Endothelial cell of umbilical vein (primary cell): Measurements from ENCODE around the gene ZC3H18. TPM values are rescaled to one million over a fixed set of nuclear protein-coding genes. Genes with fewer than 3 reads are reported as not detected.

ENCODE experiments used
- BruUV-seq: library from RNA; stranded (reverse); fragments of 400-500 nt; replicated peaks from 2 replicates; lab custom pipeline; 2021; lab: Mats Ljungman, UMichigan
- CTCF ChIA-PET: fragments of 300-600, 350-600 bp; sonication (Branson Sonifier 250); formaldehyde crosslinking; loops from one replicate; lab custom pipeline; 2021; ENCODE audit warnings: antibody characterized with exemption, inconsistent platforms; lab: Charles Lee
- POLR2A ChIA-PET: fragments of 300-600, 350-600 bp; sonication (Branson Sonifier 250); formaldehyde crosslinking; loops from one replicate; lab custom pipeline; 2021; ENCODE audit warnings: antibody characterized with exemption, inconsistent platforms; lab: Charles Lee
- DNase-seq: peaks from one replicate; pipeline ENCODE4 v3.0.0-alpha.2; 2011; ENCODE audit warnings: low read depth, low spot score
- FAIRE-seq: peaks from 2 replicates; lab custom pipeline; 2011; peaks lifted over from hg19 to GRCh38; lab: Jason Lieb, UNC
- H2AFZ ChIP-seq: 2 replicates; pipeline ENCODE4 v1.6.0; 2012; ENCODE audit warnings: low read depth, low read length, control low read depth, inconsistent platforms
- H3K27ac ChIP-seq: 2 replicates; pipeline ENCODE4 v1.5.1; 2011; ENCODE audit warnings: low read depth, mild to moderate bottlenecking, control low read depth, low read length, moderate library complexity; ENCODE audit not compliant: insufficient read depth
- H3K27me3 ChIP-seq, 2 experiments: 2 replicates each; pipeline versions ENCODE4 v1.6.0 to v1.6.1; 2011; ENCODE audit warnings: low read length in 2 of 2, mixed read lengths in 1 of 2; ENCODE audit not compliant: control insufficient read depth in 2 of 2, insufficient read depth in 2 of 2
- H3K36me3 ChIP-seq, 2 experiments: 2 replicates in 1 of 2; 3 replicates in 1 of 2; pipeline ENCODE4 v1.5.1; 2011; ENCODE audit warnings: low read length in 2 of 2, mild to moderate bottlenecking in 1 of 2, moderate library complexity in 1 of 2; ENCODE audit not compliant: control insufficient read depth in 2 of 2, insufficient read depth in 2 of 2; ENCODE audit errors: extremely low read depth in 1 of 2
- H3K4me1 ChIP-seq: 3 replicates; pipeline ENCODE4 v1.5.1; 2011; ENCODE audit warnings: mild to moderate bottlenecking, low read length; ENCODE audit not compliant: control insufficient read depth, insufficient read depth; ENCODE audit errors: extremely low read depth
- H3K4me2 ChIP-seq: 2 replicates; pipeline ENCODE4 v1.6.1; 2011; ENCODE audit warnings: low read length, control low read depth, mixed read lengths; ENCODE audit not compliant: insufficient read depth
- H3K4me3 ChIP-seq, 3 experiments: fragments of 200-600 bp in 1 of 3; sonication (generic), shearing (Covaris generic) in 1 of 3; replicated peaks in 1 of 3; 2 replicates each; pipeline ENCODE4 v1.5.1; 2011 to 2016; ENCODE audit warnings: control low read depth in 3 of 3, low read length in 3 of 3, mild to moderate bottlenecking in 2 of 3, inconsistent platforms in 1 of 3, low read depth in 1 of 3, moderate library complexity in 1 of 3; ENCODE audit not compliant: insufficient read depth in 1 of 3
- H3K79me2 ChIP-seq: 2 replicates; pipeline ENCODE4 v1.6.0; 2012; ENCODE audit warnings: low read length, inconsistent platforms; ENCODE audit not compliant: control insufficient read depth, insufficient read depth
- H3K9ac ChIP-seq: replicated peaks from 2 replicates; pipeline ENCODE3; 2011; ENCODE audit warnings: low read length, control low read depth; ENCODE audit not compliant: insufficient read depth; ENCODE audit errors: extremely low read depth
- H3K9me1 ChIP-seq: replicated peaks from 3 replicates; pipeline ENCODE4 v1.6.0; 2011; ENCODE audit warnings: mild to moderate bottlenecking, low read length; ENCODE audit not compliant: control insufficient read depth, insufficient read depth; ENCODE audit errors: extremely low read depth
- H3K9me3 ChIP-seq: replicated peaks from 2 replicates; pipeline ENCODE4 v1.5.1; 2012; ENCODE audit warnings: low read length, inconsistent platforms; ENCODE audit not compliant: control insufficient read depth, insufficient read depth
- H4K20me1 ChIP-seq: replicated peaks from 2 replicates; pipeline ENCODE3; 2011; ENCODE audit warnings: mild to moderate bottlenecking, low read length; ENCODE audit not compliant: control insufficient read depth, insufficient read depth; ENCODE audit errors: extremely low read depth
- CTCF ChIP-seq, 2 donors: IDR thresholded peaks; 1 replicate in 1 of 2; 2 replicates in 1 of 2; pipeline ENCODE4 v1.5.1; 2011; ENCODE audit warnings: low read length in 2 of 2, mild to moderate bottlenecking in 2 of 2, moderate library complexity in 2 of 2, control low read depth in 1 of 2, inconsistent platforms in 1 of 2, low read depth in 1 of 2; ENCODE audit not compliant: insufficient read depth in 1 of 2; ENCODE audit errors: extremely low read depth in 1 of 2
- EZH2 ChIP-seq: IDR thresholded peaks from 2 replicates; pipeline ENCODE4 v1.6.1; 2012; ENCODE audit warnings: borderline replicate concordance, low read depth, mild to moderate bottlenecking, moderate library complexity, low read length, inconsistent platforms; ENCODE audit not compliant: severe bottlenecking
- GATA2 ChIP-seq: IDR thresholded peaks from 2 replicates; pipeline ENCODE4 v1.7.0; 2011; ENCODE audit warnings: low read depth, mild to moderate bottlenecking, moderate library complexity, mixed read lengths, low read length; ENCODE audit not compliant: insufficient read length, insufficient read depth
- JUN ChIP-seq: IDR thresholded peaks from 2 replicates; pipeline ENCODE4 v1.6.1; 2011; ENCODE audit warnings: borderline replicate concordance, low read depth; ENCODE audit not compliant: insufficient read length, insufficient read depth
- MAX ChIP-seq: IDR thresholded peaks from 2 replicates; pipeline ENCODE4 v1.6.1; 2011; ENCODE audit not compliant: insufficient read depth, insufficient read length
- POLR2AphosphoS5 ChIP-seq: IDR thresholded peaks from 2 replicates; pipeline ENCODE4 v1.6.1; 2012; ENCODE audit warnings: low read depth, mild to moderate bottlenecking, control low read depth, low read length, moderate library complexity; ENCODE audit not compliant: insufficient read depth
- dilution Hi-C: fragments of 300-500 bp; cut with MboI; formaldehyde crosslinking; loops from one replicate; pipeline ENCODE4 v1.15.0; 2019; ENCODE audit warnings: low sequenced_read_pairs; ENCODE audit not compliant: extremely low pct_ligation_motif_present
- intact Hi-C: fragments of 100-400 bp; cut with micrococcal nuclease; formaldehyde crosslinking; loops from one replicate; pipeline ENCODE4 v1.10.0; 2022
- polyA plus RNA-seq, 4 experiments: library from polyadenylated mRNA; depleted of rRNA in 3 of 4; stranded (reverse) in 3 of 4; unstranded in 1 of 4; fragments of >200 nt; gene quantifications; 2 replicates each; pipeline versions ENCODE4 v1.2.1 to v1.2.3, GENCODE V29; 2011 to 2012; ENCODE audit warnings: missing spikeins in 1 of 4
- total RNA-seq: library from RNA; stranded (reverse); gene quantifications from 2 replicates; pipeline ENCODE4 v1.2.3, GENCODE V29; 2021

The ZC3H18 gene
- total and polyA plus RNA-seq, 2 donors (not counting 3 experiments of a cell fraction or from before 2014, with no cell fraction given): 12.1 to 52.8 TPM

- Histone ChIP-seq H3K27ac (no peak overlapping the region), H3K4me3 (no peak overlapping the region), H3K9ac (no peak overlapping the region), H4K20me1 (no peaks in the 10 kb centered on the region), H3K79me2 (no peaks in the 10 kb centered on the region), H3K36me3 (peaks cover 4 to 38% of the 10 kb centered on the region in 2 experiments), H2AFZ (no peak overlapping the region), H3K9me3 (no peaks in the 10 kb centered on the region), H3K4me1 (peaks cover 3% of the 10 kb centered on the region), H3K27me3 (no peaks in the 10 kb centered on the region), H3K4me2 (no peak overlapping the region), H3K9me1 (no peaks in the 10 kb centered on the region)
- no peak for FAIRE-seq
- TF ChIP-seq MAX: no peak
- ChIA-PET CTCF (interaction anchor here (0.7 kb wide), 1 partner anchor 11 kb away, joined by 4 read pairs; no protein-coding TSS in a partner anchor), POLR2A (no interaction called here)
- intact Hi-C loops: no loop called here
- no peak for DNase-seq
- BruUV-seq: no TSS peak
- dilution Hi-C loops: no loop called here
Observed at GRCh38 chr16:88599092-88599733, 29.0 kb downstream of the ZC3H18 start.

- TF ChIP-seq POLR2AphosphoS5: no peak
- TF ChIP-seq CTCF (IDR thresholded peaks at IDR 0.05; ENCODE audit: extremely low read depth in 1 of 2, insufficient read depth in 1 of 2, low read depth in 1 of 2, low read length in 2 of 2): no peak
- no peak for TF ChIP-seq GATA2
- no peak for TF ChIP-seq JUN
- no peak for TF ChIP-seq EZH2
- dilution Hi-C loops (no loop called here), intact Hi-C loops (no loop called here)
- Histone ChIP-seq H3K9ac (no peak overlapping the region), H2AFZ (no peak overlapping the region), H3K27ac (no peak overlapping the region), H3K79me2 (no peaks in the 10 kb centered on the region), H3K36me3 (peaks cover 4 to 40% of the 10 kb centered on the region in 2 experiments), H3K4me1 (no peaks in the 10 kb centered on the region), H4K20me1 (no peaks in the 10 kb centered on the region), H3K27me3 (no peaks in the 10 kb centered on the region), H3K9me3 (no peaks in the 10 kb centered on the region), H3K4me3 (no peak overlapping the region), H3K4me2 (no peak overlapping the region), H3K9me1 (no peaks in the 10 kb centered on the region)
- ChIA-PET POLR2A (no interaction called here), CTCF (interaction anchor here (0.7 kb wide), 1 partner anchor 10 kb away, joined by 4 read pairs; no protein-coding TSS in a partner anchor)
- FAIRE-seq: no peak
- no peak for DNase-seq
- BruUV-seq: no TSS peak
Observed at GRCh38 chr16:88599825-88600538, 29.8 kb downstream of the ZC3H18 start.
